GM18907 (cell line): Measurements from ENCODE around the gene GABRG3.
"Not testable (repeated sequence)": the region's sequence is repeated elsewhere in the genome, so short reads cannot be mapped to it uniquely, and the experiment has no call there.

Source experiments
- ATAC-seq: cut with Tn5 transposase; IDR thresholded peaks from one replicate; pipeline ENCODE4 v1.9.1; 2021; ENCODE audit warnings: mild to moderate bottlenecking, moderate library complexity; ENCODE audit not compliant: unreplicated experiment

GABRG3 gene

DNA sequence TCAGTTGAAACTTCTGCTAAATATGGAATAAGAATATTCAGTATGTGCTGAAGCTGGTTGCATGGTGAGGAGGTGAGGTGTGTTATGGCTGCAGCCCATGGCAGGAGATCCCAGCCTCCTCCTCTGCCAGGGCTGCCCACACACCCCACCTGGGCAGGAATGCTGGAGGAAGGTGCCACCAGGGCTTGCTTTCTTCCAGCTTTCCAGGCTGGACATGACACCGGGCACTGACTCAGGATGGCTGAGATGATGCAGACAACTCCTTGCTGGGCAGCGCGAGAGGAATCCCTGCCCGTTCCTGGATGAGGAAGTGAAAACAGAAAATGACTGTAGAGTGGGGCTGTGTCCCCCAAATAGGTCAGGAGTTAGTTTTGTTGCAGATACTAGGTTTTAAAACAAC, 14.1 kb downstream of the GABRG3 start:
- ATAC-seq = no peak

DNA sequence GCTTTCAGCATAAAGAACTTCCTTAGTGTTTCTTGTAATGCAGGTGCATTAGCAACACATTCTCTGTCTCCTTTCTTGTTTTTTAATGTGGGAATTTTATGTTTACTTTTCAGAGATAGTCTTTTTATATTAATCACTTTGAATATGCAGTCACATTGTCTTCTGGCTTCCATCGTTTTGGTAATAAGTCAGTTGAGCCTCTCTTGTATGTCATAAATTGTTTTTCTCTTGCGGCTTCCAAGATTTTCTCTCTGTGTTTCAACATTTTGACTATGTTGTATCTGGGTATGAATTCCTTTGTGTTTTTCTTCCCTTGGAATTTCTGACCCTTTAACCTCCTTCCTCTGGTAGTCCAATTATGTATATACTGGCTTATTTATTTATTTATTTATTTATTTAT, 25.3 kb downstream of the GABRG3 start:
- ATAC-seq = no peak

DNA sequence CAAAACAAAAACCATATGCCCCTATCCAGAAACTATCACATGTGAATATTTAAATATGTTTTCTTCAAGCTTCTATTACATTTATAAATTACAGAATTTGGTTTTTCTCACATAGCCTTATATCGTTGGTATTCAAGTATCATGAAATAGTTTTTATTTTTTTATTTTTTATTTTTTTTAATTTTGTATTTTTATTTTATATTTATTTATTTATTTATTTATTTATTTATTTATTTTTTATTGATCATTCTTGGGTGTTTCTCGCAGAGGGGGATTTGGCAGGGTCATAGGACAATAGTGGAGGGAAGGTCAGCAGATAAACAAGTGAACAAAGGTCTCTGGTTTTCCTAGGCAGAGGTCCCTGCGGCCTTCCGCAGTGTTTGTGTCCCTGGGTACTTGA, 32.0 kb downstream of the GABRG3 start:
- not testable (repeated sequence) for ATAC-seq

DNA sequence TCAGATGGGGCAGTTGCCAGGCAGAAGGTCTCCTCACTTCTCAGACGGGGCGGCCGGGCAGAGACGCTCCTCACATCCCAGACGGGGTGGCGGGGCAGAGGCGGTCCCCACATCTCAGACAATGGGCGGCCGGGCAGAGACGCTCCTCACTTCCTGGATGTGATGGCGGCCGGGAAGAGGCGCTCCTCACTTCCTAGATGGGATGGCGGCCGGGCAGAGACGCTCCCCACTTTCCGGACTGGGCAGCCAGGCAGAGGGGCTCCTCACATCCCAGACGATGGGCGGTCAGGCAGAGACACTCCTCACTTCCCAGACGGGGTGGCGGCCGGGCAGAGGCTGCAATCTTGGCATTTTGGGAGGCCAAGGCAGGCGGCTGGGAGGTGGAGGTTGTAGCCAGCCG, 33.2 kb downstream of the GABRG3 start:
- ATAC-seq = not testable (repeated sequence)

DNA sequence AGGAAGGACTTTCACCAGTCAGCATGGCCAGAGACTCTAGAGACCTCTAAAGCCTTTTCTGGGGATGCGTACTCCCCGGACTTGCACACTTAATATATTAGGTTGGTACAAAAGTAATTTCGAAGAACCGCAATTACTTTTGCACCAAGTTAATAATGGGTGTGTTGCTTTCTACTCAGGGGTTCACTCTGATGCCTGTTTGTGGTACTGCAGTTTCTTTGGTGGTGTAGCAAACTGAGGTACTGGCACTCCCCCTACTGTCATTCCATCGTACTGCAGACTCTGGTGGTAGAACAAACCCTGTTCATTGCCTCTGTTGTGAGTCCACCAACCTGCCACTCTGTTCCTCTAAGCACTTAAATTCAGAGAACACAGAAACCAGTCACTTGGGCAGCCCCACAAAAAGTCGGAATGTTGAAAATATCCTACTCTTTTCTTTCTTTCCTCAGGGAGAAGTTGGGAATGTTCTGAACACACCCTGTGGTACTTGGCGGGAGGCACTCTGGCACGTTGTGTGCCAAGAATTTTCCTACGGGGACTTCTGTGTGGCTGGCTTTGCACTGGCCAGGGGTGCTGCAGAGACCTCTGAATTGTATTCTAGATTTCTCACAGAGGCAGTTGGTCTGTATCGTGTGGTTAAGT, 46.3 kb downstream of the GABRG3 start:
- peak; percentile 56 for ATAC-seq

DNA sequence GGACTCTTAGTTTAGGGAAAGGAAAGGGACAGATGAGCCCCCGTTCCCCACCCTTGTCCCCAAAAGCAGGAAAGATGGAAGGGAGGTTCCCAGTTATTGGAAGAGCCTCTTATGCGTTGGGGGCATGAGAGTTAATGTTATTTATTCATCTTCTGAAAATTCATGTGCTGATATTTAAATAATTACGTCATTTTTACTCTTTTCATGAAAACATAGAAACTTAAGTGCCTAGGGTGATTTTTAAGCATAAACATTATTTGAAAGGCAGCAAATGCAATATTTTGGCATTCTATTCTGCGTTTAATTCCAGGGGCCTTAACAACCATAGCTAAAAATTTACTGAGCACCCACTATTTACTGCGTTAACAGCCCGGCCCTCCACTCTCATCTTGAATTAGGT, 48.7 kb downstream of the GABRG3 start:
- ATAC-seq = no peak

DNA sequence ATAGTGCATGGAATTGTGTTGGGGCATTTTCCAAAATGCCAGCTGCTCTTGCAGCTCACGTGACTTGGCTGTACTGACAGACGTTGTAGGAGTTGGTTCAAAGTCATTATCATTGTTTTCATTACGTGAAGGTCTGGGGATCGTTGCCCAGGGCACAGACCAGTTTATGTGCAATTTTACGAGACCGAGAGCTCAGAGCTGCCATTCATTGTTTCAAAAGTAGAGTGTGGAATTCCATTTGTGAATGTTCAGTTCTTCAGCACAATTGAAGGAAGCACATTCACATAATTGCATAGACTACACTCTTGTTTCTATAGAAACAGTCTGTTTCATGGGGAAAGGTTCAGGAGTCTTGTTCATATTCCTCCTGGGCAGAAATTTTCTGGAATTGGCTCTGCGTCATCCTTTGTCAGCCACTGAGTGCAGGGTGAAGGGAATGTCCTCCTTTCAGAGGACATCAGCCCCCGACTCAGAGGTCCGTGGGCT, 54.5 kb downstream of the GABRG3 start:
- no peak for ATAC-seq

DNA sequence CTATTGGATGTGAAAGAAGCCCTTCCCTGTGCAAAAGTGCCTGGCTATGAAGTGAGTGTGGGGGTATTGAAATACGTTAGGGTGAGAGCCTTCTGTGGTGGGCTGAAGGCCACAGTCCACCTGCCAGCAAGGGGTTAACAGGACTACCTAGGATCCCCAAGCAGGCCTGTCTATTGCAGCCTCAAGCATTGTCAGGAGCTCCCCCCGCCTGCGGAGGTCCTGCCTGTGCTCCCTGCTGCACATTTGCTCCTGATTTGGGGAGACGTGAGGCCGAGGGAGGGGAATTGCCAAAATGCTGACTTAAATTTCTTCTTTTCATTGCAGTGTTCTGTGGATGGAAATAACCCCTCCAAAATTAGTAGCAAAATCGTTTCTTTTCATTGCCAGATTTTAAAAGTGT, 56.2 kb downstream of the GABRG3 start:
- no peak for ATAC-seq

DNA sequence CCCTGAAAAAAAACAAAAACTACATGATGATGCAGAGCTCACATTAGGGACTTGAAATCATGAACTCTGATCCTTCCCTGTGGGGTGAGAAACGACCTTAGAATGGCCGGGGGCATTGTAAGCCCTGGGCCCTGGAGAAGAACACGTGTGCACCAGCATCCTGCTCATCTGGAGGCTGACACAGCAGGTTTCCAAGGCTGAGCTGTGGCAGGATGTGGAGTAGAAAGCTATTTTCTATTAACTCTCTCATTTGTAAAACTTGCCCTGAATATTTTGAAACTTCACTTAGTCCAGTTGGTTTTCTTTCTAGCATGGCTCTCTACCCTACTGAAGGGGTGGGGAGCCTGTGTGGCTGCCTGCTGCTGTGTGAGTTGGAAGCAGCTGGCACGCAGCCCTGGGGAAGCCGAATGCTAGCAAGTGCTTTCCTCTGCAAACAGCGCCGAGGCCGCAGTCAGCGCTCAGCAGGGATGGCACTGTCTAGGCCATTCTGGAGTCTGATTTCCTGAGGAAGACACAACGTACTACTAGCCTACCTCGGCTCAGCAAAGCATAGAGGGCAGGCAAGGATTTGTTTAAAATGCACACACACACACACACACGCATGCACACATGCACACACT, 58.0 kb downstream of the GABRG3 start:
- ATAC-seq = no peak

DNA sequence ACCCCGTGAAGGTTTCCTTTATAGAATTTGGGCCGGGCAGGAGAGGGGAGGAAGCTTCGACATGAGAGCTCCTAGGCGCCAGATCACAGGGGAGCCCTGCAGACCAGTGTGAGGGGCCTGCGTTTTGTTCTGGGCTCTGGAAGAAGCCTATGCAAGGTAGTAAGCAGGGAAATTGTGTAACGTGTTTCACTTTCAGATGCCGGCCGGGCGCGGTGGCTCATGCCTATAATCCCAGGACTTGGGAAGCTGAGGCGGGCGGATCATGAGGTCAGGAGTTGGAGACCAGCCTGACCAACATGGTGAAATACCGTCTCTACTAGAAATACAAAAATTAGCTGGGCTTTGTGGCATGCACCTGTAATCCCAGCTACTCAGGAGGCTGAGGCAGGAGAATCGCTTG, 65.2 kb downstream of the GABRG3 start:
- ATAC-seq = no peak

DNA sequence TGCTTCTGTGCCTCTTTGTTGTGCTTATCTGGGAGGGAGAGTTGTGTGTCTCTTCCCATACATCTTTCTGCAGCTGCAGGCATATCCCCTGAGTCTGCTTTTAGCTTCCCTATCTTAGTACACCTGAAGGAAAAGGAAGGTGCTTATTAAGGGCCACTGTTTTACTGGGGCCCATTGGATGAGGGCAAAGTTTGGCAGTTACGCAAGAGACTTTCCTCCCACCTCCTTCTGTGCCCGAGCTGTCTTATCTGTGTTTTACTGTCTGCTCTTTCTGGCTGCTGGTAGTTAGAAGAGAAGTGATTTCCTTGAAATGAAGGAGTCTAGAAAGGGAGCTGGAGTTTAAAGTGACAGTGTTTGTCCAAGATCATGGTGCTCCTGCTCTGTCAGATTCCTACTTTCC, 66.5 kb downstream of the GABRG3 start:
- no peak for ATAC-seq

DNA sequence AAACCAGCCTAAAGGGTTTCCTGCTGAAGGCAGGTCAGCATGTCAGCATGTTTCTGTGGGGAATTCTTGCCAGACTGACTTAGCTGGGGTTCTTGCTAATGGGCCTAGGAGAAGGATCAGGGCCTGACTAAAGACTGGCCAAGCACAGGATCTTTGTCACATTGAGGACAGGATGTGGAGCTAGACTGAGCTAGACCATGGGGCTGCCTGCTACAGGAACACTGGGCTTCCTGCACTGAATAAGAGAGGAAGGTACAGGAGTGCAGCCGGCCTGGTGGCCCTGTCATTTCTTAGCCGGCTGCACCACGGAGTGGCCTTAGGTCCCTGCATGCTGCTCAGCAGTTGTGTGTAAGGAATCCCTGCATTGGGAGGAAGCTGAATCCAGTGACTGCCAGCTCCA, 68.2 kb downstream of the GABRG3 start:
- ATAC-seq = no peak

DNA sequence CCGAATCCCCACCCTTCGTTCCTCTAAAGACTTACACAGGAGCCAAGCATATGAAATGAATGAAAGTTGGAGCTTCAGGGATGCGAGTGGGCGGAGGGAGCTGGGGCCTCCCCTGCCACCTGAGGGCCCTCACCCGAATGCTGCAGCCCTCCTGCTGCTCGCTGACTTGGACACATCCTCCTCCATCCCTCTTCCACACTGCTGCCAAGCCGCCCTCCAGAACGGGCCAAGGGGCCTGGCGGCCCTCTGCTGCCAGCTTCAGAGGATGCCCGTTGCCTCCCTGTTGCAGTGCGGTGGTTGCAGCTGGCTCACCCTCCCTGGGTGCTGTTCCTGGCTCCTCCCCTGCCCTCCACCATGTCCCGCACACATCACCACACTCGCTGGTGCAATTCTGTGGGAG, 71.2 kb downstream of the GABRG3 start:
- no peak for ATAC-seq

DNA sequence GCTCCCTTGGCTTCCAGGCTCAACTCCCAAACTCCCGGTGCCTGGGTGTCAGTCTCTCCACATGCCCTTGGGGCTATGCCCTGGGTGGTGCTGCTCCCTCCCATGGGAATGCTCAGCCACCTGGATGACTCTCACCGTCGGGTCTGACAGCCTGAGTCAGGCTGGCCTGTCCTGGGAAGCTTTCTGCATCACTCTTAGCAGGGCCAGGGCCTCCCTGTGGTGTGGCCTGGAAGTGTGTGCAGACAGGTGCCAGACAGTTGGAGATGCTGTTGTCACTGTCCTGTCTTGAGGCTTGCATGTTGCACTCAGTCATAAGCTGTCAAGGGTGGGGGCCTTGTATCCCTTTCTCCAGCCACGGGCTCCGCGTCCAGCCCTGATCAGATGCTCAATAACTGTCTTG, 71.7 kb downstream of the GABRG3 start:
- no peak for ATAC-seq

DNA sequence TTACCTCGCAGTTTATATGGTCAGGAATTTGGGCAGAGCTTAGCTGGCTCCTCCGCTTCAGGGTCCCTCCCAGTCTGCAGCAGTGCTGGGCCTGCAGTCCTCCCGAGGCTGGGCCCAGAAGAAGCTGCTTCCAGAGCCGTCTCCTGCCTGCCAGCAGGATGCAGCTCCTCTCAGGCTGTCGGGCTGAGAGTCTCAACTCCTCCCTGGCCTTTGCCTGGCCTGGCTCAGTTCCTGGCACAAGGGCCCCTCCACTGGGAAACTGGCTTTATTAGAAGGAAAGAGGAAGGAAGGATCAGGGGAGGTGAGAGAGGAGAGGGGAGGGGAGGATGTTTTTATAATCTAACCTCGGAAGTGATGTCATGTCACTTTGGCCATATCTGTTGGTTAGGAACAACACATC, 72.8 kb downstream of the GABRG3 start:
- ATAC-seq = no peak

DNA sequence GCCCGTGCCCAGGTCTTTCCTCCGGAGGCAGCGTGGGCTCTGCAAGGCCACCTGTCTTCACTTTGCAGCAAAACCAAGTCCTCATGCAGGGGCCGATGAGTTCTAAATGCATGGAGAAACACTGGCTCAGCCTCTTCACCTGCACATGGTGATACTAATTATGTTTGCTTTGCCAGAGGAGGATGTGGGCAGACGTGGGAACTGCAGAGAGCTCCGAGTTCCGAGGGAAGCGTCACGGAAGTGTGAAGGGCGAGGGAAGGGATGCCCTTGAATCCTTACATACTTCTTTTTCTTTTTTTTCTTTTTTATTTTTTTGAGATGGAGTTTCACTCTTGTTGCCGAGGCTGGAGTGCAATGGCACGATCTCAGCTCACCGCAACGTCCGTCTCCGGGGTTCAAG, 74.8 kb downstream of the GABRG3 start:
- ATAC-seq = no peak

DNA sequence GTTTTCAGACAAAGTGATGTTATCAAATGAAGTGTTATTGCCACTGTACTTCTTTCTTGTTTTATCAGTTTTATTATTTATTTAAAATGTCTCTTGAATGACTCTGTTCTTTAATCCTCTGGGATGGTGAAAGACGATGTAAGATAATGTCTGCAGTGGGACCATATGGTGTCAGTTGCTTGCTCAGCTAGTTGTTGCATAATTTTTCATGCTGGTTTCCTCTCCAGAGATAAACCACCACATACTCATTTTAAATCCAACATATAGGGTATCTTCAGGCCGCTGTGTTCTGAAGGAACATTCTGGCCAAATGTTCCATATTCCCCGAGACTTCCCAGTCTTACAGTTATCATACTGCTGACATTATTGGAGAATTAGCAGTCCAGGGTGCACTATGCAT, 75.9 kb downstream of the GABRG3 start:
- no peak for ATAC-seq

DNA sequence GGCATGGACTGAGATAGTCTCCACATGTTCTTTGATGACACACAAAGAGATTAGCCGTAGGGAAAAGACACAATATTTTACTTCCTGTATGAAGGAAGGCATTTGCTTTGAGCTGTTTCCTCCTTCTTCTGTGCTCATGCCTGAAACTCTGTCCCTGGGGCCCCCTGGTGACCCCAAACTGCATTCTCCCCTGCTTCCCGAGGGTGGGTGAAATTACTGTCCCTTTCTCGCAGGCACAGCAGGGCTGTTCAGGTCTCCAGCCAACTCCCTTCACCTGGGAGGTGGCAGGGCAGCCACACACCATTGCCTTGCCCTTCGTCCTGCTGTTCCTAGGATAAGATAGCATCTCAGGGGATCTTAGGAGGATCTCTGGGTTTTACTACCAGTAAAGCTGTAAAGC, 79.2 kb downstream of the GABRG3 start:
- ATAC-seq = no peak

DNA sequence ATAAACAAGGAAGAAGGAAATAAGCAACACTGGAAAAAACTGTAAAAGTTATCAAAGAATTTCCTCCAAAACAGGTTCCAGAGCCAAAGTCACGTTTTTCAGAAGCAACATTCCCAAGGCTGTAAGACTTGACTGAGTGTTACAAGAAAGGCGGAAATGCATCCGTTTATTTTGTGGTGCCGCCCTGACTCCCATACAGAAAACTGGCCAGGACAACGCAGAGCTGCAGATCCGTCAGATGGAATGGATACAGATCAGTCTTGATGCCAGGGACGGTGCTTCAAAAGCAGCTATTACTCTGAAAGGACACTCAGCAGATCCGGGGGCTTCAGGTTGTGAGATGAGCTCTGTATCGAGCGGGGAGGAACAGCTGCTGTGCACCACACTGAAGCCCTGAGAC, 83.4 kb downstream of the GABRG3 start:
- no peak for ATAC-seq

DNA sequence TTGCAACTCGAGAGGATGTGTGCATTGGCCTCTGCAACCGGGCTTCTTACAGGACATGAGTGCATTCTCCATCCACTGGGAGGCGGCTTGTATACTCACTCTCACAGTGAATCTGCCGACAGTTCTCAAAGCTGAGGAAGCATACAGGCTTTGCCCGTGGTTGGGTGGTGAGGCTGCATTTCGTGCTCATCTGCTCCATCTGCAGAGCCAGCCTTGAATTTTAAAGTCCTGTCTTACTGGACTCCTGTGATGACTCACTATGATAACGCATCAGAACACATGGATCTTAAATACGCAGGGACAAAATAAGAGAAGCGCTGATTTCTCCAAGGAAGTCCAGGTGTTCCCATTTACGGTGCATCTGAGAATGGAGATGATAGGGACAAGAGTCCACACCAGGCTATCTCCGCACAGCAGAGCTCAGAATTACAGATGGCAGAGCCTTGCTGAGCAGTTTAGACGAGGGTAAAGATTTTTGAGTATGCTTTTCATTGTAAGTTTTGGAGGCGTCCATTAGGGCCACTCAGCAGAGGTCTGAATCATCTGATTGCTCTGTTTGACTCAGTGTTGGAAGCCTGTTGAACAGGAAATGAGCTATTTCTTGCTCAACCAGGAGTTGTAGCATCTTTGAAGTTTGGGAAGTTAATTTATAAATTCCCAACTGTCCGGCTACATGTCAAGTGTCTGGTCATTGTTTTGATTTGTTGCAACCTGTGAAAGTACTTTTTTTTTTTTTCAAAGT, 87.1 kb downstream of the GABRG3 start:
- no peak for ATAC-seq

DNA sequence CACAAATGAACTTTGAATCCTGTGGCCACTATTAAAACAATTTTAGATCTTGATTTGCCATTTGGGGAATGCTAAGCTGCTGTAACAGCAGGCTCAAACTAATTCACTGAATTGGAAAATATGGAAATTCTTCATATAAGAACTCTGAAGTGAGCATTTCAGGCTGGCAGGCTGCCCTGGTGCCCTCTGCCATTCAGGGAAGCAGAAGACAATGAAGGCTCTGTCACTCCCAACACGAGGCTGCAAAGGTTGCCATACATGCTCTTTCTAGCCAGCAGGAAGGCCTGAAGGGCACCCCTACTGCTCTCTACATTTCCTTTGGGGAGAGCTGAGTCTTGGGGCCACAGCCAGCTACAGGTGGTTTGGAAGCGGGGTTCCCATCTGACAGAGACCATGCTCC, 88.0 kb downstream of the GABRG3 start:
- no peak for ATAC-seq

DNA sequence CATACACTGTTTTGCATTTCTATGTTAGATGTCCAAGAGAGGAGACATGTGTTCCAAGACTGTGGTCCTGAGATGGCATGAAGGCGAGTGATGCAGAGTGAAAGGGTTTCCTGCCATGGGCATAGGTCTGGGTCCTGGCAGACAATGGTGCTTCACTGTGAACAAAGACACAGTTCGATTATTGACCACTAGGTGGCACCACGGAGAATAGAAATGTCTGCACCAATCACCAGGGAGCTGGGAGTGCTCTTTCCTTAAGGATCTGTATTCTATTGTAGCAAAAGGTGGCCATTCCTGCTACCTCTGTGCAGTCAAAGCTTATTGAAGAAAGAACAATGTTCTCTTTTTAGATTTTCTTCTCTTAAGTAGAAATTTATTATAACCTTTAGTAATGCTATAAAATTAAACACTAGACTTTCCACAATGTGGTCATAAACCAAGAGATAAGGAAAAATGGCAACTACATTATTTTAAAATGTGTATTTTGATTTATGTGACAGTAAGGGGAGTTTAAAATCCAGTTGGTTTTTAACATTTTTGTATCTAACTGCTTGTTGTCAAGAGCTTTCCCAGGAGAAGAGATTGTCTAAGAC, 88.7 kb downstream of the GABRG3 start:
- no peak for ATAC-seq
